ENCODE measurements around the gene IGSF23. TPM values are rescaled to one million over a fixed set of nuclear protein-coding genes. Genes with fewer than 3 reads are reported as not detected.

Gene IGSF23
- 1 to 10 TPM in 1 of 2 donors, under 1 TPM in 1; 0.47 to 2.8 TPM for total RNA-seq
- 10 to 100 TPM in 1 of 2 donors, 1 to 10 TPM in 1; 3.9 to 11.4 TPM for polyA plus RNA-seq

GRCh38 chr19:44613295-44614178 lies at the start of gene IGSF23:
TSS of gene IGSF23 (plus strand) at chr19:44613563. CDS start at chr19:44613646, 83 bp downstream.
- peak within 1 kb of the TSS; percentile 68 to 89 for H3K27ac ChIP-seq (ENCODE audit: low read depth in 1 of 2, low read length in 2 of 2)

More at GRCh38 chr19:44613295-44614178, at the start of gene IGSF23:
- no peaks in the 10 kb centered on the region for H3K36me3 ChIP-seq (ENCODE audit: control insufficient read depth in 4 of 4, insufficient read depth in 3 of 4, low read depth in 1 of 4, low read length in 3 of 4)
- H3K4me3 ChIP-seq (ENCODE audit: low read depth in 1 of 3, low read length in 3 of 3) = peak within 1 kb of the TSS in 2 of 3 donors; percentile 44 to 74
- H3K9me3 ChIP-seq (ENCODE audit: control insufficient read depth in 4 of 4, low read length in 3 of 4) = no peaks in the 10 kb centered on the region
- peak within 1 kb of the TSS in 1 of 2 donors; percentile 87 for H3K9ac ChIP-seq (ENCODE audit: low read depth in 1 of 2, low read length in 2 of 2)
- 50% methylated on average over 25 of the region's 25 CpGs for WGBS
- TF ChIP-seq JUND (IDR thresholded peaks at IDR 0.05) (peak; percentile 45 to 67), ZBTB33 (IDR thresholded peaks at IDR 0.05) (no peak), MAX (IDR thresholded peaks at IDR 0.05) (no peak), TAF1 (conservative IDR thresholded peaks at IDR 0.05) (peak; percentile 28), HNF4G (IDR thresholded peaks at IDR 0.05) (peak; percentile 96), ATF3 (IDR thresholded peaks at IDR 0.05) (peak; percentile 41), SP1 (IDR thresholded peaks at IDR 0.05) (peak; percentile 91), REST (IDR thresholded peaks at IDR 0.05) (no peak), NR2F2 (IDR thresholded peaks at IDR 0.05) (peak; percentile 68), FOXA2 (IDR thresholded peaks at IDR 0.05) (no peak), CTCF (IDR thresholded peaks at IDR 0.05; ENCODE audit: low read depth, low read length, missing input control) (no peak), RAD21 (IDR thresholded peaks at IDR 0.05) (peak in 1 of 2 donors; percentile 42), FOXA1 (IDR thresholded peaks at IDR 0.05) (no peak), EGR1 (IDR thresholded peaks at IDR 0.05; ENCODE audit: low read depth in 2 of 2) (no peak), RXRA (IDR thresholded peaks at IDR 0.05) (peak; percentile 71 to 81), YY1 (IDR thresholded peaks at IDR 0.05) (peak; percentile 94), GABPA (IDR thresholded peaks at IDR 0.05 in 1 of 2, conservative IDR thresholded peaks at IDR 0.05 in 1 of 2) (no peak), HNF4A (conservative IDR thresholded peaks at IDR 0.05) (peak; percentile 98)
- DNase-seq (ENCODE audit: low spot score) = peak; percentile 45
- H3K27me3 ChIP-seq (ENCODE audit: control insufficient read depth in 4 of 4, insufficient read depth in 4 of 4, low read length in 3 of 4) = no peaks in the 10 kb centered on the region
- peaks cover 0 to 50% (median 34%) of the 10 kb centered on the region in 4 donors for H3K4me1 ChIP-seq (ENCODE audit: control insufficient read depth in 4 of 4, insufficient read depth in 4 of 4, low read length in 3 of 4)

Measured in liver (tissue), 9 donors.